Pons (tissue), 1 donor: ENCODE data around the gene PSMA7.

ENCODE experiments used
- DNase-seq: peaks from one replicate; pipeline ENCODE4 v3.0.0-alpha.2; 2016; ENCODE audit warnings: low spot score

PSMA7 gene

GRCh38 chr20:62171245-62171644 is 28.1 kb upstream of the PSMA7 start:
- DNase-seq = no peak

GRCh38 chr20:62170536-62170935 is 27.3 kb upstream of the PSMA7 start:
- no peak for DNase-seq

DNA sequence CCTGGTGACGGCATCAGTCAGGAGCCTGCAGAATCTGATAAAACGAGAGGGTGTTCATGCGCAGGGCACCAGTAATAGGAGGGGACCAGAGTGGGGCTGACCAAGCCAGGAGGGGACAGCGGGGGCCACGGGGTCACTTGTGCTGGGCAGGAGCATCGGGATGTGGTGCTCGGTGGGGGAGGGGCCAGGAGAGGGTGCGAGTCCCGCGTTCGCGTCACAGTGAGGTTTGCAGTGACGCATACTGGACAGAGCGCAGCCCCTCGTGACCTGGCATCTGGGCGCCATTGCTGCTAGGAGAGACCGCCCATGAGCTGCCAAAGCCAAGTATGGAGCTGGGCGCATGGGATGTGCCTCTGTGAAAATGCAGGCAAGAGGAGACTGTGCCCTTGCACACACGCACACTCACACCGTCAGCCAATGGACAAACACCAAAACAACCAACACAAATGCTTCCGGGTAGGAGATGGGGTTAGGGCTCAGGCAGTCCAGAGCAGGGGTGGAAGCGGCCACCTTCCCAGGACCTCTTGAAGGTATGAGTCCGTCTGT is 25.8 kb upstream of the PSMA7 start:
- no peak for DNase-seq

DNA sequence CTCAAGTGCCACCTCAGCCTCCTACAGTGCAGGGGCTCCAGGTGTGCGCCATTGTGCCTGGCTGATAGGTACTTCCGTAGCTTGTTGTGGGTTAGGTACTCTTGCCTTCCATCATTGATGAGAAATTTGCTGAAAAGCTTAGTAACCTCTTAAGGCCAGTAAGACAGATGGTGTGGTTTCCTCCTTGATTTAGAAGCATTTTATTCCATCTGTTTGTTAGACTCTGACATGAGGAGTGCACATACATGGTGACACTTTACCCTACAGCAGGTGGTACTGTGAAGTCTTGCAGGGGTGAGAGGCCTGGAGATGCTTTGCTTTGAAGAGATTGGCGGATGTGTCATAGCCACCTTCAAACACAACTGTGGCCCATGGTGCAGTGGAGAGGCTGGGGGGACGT is 24.9 kb upstream of the PSMA7 start:
- no peak for DNase-seq

DNA sequence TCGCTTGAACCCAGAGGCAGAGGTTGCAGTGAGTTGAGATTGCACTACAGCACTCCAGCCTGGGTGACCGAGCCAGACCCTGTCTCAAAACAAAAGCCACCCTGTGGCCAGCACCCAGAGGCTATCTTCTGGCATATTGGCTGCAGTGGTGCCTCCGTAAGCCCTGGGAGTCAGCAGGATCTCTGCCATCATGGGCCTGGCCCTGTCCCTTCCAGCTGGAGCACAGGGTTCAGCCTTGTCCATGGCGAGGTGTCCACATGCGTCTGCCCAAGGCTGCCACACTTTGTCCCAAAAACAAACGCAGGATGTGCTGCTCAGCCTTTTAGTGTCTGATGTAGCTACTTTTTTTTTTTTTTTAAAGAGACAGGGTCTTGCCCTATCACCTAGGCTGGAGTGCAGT is 24.3 kb upstream of the PSMA7 start:
- DNase-seq = no peak

DNA sequence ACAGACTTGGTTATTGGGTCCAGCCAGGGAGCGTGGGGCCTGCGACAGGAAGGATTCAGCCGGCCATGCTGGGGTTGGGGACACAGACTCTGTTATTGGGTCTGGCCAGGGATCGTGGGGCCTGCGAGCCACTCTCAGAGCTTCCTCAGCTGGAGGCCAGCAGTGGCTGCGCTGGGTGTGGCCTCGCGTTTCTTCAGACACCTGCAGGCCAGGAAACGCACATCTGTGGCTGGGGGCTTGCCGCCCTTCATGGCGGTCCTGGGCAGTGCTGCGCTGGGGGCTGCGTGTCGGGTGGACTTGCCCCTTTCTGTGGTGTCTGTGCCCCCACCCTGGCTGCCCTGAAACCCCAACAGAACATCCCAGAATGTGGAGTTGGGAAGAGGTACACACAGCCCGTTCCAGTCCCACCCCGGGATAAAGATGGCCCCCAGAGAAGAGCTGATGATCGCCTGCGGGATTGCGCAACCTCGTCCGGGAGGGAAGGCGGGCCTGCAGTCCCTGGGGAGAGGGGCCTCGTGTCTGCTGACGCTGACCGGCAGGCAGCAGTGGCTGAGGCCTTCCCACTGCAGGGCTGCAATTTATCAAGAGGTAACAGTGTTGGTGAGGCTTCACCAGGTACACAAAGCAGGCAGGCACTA is 22.7 kb upstream of the PSMA7 start:
- no peak for DNase-seq

- DNase-seq = no peak
Observed at GRCh38 chr20:62164879-62165761, 21.9 kb upstream of the PSMA7 start.

DNA sequence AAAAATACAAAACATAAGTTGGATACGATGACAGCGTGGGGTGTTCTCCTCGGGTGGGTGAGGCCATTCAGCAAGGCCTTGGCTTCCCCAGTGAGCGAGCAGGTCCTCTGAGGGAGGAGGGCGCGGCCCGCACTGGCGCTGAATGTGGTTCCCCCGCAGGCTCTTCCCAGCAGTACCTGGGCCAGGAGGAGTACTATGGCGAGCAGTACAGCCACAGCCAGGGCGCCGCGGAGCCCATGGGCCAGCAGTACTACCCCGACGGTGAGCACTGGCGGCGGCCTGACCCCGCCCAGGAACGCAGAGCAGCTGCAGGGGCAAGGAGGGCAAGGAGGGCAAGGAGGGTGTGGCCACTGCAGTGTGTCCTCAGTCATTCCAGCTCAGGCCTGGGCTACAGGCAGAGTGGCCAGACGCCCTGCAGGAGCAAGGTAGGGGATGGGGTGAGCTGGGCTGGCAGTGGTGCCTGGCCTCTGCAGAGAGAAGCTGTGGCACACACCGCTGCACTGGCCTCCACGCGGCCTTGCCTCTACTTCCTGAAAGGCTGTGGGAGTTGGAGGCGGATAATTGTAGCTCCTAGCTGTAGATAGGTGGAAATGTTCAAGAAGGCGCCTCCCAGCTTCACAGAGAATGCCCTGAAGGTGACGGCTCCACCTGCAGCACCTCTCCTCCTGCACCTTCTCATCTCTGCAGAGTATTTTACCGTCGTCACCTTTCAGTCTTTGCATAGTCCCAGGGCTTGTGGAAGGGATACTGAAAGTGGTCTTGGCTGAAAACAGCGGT is 21.0 kb upstream of the PSMA7 start:
- DNase-seq = no peak

GRCh38 chr20:62163485-62163865 is 20.3 kb upstream of the PSMA7 start:
- no peak for DNase-seq

- no peak for DNase-seq
Observed at GRCh38 chr20:62162765-62163484, 19.7 kb upstream of the PSMA7 start.

GRCh38 chr20:62161347-62161746 is 18.2 kb upstream of the PSMA7 start:
- no peak for DNase-seq

DNA sequence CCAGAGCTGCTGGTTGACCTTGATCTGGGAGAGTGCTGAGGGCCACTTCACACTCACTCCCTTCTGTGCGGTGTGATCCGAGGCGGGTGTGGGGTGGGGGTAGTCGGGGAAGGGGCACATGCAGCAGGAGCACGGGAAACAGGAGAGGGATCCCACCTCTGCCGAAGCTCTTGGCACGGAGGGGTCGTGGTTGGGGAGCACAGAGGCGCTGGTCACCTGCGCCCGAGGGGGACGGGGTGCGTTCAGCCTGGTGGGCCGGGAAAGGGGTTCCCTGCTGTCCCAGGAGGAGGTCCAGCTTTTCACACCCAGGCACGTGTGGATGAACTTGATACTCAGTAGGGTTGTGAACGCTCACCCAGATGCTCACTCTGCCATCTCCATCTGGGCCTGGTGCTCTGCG is 17.7 kb upstream of the PSMA7 start:
- no peak for DNase-seq

DNA sequence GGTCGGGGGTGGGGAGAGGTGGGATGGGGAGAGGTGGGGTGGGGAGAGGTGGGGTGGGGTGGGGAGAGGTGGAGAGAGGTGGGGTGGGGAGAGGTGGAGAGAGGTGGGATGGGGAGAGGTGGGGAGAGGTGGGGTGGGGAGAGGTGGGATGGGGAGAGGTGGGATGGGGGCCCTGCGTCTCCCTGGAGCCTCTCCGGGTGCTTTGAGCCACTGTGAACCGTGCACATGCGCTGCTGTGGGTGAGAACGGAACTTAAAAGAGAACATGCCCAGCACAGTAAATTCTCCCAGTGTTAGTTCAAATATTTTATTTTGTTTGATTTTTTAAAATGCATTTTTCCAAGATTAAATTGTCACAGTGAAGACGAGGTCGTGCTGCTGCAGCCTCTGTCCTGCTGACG is 17.1 kb upstream of the PSMA7 start:
- no peak for DNase-seq

GRCh38 chr20:62159839-62160238 is 16.6 kb upstream of the PSMA7 start:
- DNase-seq = no peak

GRCh38 chr20:62159052-62159451 is 15.9 kb upstream of the PSMA7 start:
- DNase-seq = no peak

- no peak for DNase-seq
Observed at GRCh38 chr20:62158541-62158940, 15.3 kb upstream of the PSMA7 start.

GRCh38 chr20:62158088-62158400 is 14.8 kb upstream of the PSMA7 start:
- no peak for DNase-seq

DNA sequence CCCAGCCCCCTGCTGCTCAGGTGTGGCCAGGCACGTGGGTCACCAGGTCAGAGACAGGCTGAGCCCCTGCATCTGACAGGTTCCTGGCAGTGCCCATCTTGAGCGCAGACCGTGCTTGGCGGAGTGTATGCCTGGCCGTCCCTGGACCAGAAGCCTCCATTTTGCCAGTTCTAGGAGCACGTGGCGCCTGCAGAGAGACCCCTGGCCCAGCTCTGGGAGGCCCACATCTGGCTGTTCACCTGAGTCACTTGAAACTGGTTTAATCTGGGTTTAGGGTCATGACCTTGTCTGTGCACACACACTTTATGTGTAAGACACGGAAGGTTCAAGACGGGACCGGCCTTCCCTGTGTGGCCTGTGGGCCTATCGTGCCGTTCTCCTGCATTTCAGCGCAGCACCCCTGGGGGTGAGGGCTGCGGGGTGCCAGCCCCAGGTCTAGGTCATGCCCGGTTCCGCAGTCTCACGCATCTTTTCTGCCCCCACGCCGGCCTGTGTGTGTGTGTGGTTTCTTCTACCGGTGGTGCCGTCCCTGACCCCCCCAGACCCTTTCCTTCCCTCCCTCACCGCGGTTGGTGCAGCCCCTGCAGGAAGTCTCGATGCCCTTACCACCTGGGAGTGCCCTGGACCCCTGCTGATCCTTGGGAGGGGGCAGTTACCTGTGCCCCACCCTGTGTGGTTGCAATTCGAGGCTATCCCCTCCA is 14.3 kb upstream of the PSMA7 start:
- DNase-seq = no peak

DNA sequence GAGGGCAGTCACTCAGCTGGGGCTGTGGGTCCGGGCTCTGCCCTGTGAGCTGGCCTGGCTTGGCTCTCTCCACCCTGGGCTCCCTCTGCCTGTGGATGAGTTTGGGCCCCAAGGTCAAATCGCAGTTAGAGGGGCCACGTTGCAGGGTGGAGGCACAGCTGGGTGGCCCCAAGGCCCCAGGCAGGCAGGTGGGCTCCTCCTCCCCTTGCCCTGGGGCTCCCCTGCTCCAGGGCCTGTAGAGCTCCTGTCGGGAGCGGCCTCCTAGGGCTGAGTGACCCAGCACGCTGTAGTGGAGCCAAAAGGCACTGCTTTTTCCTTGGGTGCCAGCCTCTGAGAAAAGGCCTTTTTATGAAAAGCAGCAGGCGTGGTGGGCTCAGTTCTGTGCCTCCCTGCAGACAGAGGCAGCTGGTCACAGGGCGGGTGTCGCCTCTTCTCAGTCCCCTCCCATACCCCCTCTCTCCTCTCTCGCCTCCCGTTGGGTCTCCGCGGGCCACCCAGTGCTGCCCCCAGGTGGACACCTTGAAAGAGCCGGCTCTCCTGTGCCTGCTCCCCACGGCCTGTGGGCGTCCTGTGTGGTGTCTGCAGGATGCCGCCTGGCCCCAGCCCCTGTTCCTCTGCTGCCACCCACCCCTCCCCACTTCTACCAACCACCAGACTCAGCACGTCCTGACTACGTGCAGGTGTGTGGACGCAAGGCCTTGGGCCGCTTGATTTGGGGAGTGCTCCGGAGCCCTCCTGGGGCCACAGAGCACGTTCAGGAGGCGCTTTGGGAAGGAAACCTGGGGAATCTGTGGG is 13.6 kb upstream of the PSMA7 start:
- DNase-seq = no peak

GRCh38 chr20:62156254-62156556 is 13.0 kb upstream of the PSMA7 start:
- DNase-seq = no peak
